Upper lobe of right lung (tissue), 1 donor: Measurements from ENCODE around the gene PXYLP1. TPM values are rescaled to one million over a fixed set of nuclear protein-coding genes. Genes with fewer than 3 reads are reported as not detected.
"Not testable (repeated sequence)": the region's sequence is repeated elsewhere in the genome, so short reads cannot be mapped to it uniquely, and the experiment has no call there.

Experiments
- ATAC-seq: fragments of 200-7000 bp; cut with Tn5 transposase; one replicate; pipeline ENCODE4 v1.9.1; 2020; ENCODE audit warnings: mild to moderate bottlenecking, moderate library complexity
- DNase-seq: peaks from one replicate; pipeline ENCODE4 v3.0.0-alpha.2; 2020
- H3K27ac ChIP-seq: fragments of 200-600 bp; one replicate; pipeline ENCODE4 v1.8.0; 2022
- H3K27me3 ChIP-seq: fragments of 200-600 bp; one replicate; pipeline ENCODE4 v1.8.0; 2022; ENCODE audit warnings: mild to moderate bottlenecking
- H3K36me3 ChIP-seq: fragments of 200-600 bp; one replicate; pipeline ENCODE4 v1.8.0; 2022
- H3K4me1 ChIP-seq: fragments of 200-600 bp; one replicate; pipeline ENCODE4 v1.8.0; 2022
- H3K4me3 ChIP-seq: fragments of 200-600 bp; one replicate; pipeline ENCODE4 v1.8.0; 2022; ENCODE audit warnings: mild to moderate bottlenecking
- H3K9me3 ChIP-seq: fragments of 200-600 bp; one replicate; pipeline ENCODE4 v1.8.0; 2022
- CTCF ChIP-seq: fragments of 200-600 bp; IDR thresholded peaks from one replicate; pipeline ENCODE4 v1.8.0; 2022; ENCODE audit warnings: antibody characterized with exemption
- intact Hi-C: fragments of 100-400 bp; cut with DNase I; formaldehyde crosslinking; loops from one replicate; pipeline ENCODE4 v1.11.0; 2022
- total RNA-seq: library from RNA; stranded (reverse); fragmentation: NEBNext Ultra II Directional; extraction: Animal tissue kit (Norgen Biotek cat#: 25700); gene quantifications from one replicate; pipeline ENCODE4 v1.2.1, GENCODE V29; 2021
- donor health status: DM: no; HTN: yes; CAD: no; lungs with severe emphysema.

The PXYLP1 gene
- total RNA-seq, 1 donor from 2014 or later: 13.6 TPM

GRCh38 chr3:141193066-141193830 is 38.4 kb upstream of the PXYLP1 start:
- Histone ChIP-seq H3K27ac (no peak overlapping the region), H3K36me3 (no peaks in the 10 kb centered on the region), H3K4me3 (no peak overlapping the region), H3K4me1 (no peaks in the 10 kb centered on the region), H3K9me3 (no peaks in the 10 kb centered on the region), H3K27me3 (peaks cover 6% of the 10 kb centered on the region)
- ATAC-seq (no peak), DNase-seq (no peak)
- intact Hi-C loops: loop anchor here (5.0 kb wide), 1 partner anchor 186 kb away; no protein-coding TSS in a partner anchor
- TF ChIP-seq CTCF: no peak

- no peak for DNase-seq
- Histone ChIP-seq H3K36me3 (no peaks in the 10 kb centered on the region), H3K4me1 (no peaks in the 10 kb centered on the region), H3K4me3 (no peak overlapping the region), H3K27ac (no peak overlapping the region), H3K9me3 (no peaks in the 10 kb centered on the region), H3K27me3 (no peaks in the 10 kb centered on the region)
- no peak for TF ChIP-seq CTCF
- intact Hi-C loops: no loop called here
- ATAC-seq: no peak
These were observed 30.5 kb upstream of the PXYLP1 start for GRCh38 chr3:141201122-141201521.

DNA sequence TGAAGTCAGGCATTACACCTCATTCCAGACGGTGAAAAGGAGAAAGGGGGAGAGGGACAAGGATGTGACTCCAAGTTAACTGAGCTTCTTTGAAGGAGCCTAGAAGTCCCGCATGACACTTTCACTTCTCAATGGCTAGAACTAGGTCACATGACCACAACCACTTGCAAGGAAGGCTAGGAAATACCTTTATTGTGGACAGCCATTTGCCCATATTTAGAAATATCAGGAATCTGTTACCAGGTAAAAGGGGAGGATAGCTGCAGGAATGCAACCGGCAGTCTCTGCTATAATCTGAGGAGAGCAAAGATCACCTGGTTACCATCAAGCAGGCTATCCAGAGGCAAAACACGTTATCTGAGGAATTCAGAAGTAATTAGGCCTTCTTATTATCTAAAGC is 28.9 kb upstream of the PXYLP1 start:
- H3K36me3 ChIP-seq: no peaks in the 10 kb centered on the region
- no peak for ATAC-seq
- H3K27me3 ChIP-seq: no peaks in the 10 kb centered on the region
- H3K9me3 ChIP-seq: no peaks in the 10 kb centered on the region
- no peak for DNase-seq
- no peaks in the 10 kb centered on the region for H3K4me1 ChIP-seq
- H3K4me3 ChIP-seq: no peak overlapping the region
- no peak for TF ChIP-seq CTCF
- no peak overlapping the region for H3K27ac ChIP-seq
- intact Hi-C loops: no loop called here

DNA sequence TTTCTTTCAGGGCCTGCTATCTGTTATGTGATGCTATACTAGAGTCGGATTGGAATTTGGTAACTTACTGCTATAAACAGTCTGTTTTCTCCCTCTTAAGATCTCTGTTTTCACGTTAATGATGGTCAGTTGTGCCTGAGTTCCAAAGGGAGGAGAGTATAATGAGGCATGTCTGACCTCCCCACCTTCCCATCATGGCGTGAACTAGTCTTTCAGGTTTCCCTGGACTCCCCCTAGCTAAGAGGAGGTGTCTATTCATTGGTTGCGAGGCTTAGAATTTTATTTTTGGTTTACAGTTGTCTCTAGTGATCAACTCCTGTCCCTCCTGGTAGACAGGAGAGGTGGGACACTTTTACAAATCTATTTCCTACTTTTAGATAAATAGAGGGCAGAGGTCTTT is 27.8 kb upstream of the PXYLP1 start:
- DNase-seq: no peak
- intact Hi-C loops: no loop called here
- Histone ChIP-seq H3K9me3 (no peaks in the 10 kb centered on the region), H3K27ac (no peak overlapping the region), H3K4me3 (no peak overlapping the region), H3K36me3 (no peaks in the 10 kb centered on the region), H3K27me3 (no peaks in the 10 kb centered on the region), H3K4me1 (no peaks in the 10 kb centered on the region)
- ATAC-seq: no peak
- no peak for TF ChIP-seq CTCF

DNA sequence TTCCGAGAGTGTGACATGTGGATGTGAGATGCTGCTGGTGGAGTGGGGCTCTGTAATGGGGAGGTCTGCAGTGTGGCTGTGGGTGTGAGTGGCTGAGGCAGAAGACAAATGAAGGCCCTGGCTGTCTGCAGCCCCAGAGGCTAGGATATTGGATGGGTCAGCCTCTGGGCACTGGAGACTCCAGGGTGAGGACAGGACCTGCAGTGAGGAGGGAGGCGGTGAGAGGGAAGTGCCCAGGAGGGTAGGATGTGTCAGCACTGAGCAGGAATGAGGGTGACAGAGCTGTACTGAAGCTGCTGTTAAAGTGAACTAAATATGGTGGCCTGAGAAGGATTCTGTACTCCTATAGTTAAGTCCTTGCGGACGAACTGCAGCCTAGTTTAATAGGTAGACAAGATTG is 27.3 kb upstream of the PXYLP1 start:
- no peaks in the 10 kb centered on the region for H3K27me3 ChIP-seq
- no peaks in the 10 kb centered on the region for H3K4me1 ChIP-seq
- no peak for TF ChIP-seq CTCF
- no peak for DNase-seq
- no peak overlapping the region for H3K27ac ChIP-seq
- no peak overlapping the region for H3K4me3 ChIP-seq
- no peaks in the 10 kb centered on the region for H3K36me3 ChIP-seq
- no peak for ATAC-seq
- intact Hi-C loops: no loop called here
- H3K9me3 ChIP-seq: no peaks in the 10 kb centered on the region

GRCh38 chr3:141211306-141211705 is 20.3 kb upstream of the PXYLP1 start:
- H3K27me3 ChIP-seq, H3K4me1 ChIP-seq, H3K36me3 ChIP-seq, H3K9me3 ChIP-seq, H3K27ac ChIP-seq, DNase-seq, H3K4me3 ChIP-seq, intact Hi-C loops, ATAC-seq: not testable (repeated sequence)
